A172 (cell line): ENCODE measurements around the gene WBP2NL. TPM values are rescaled to one million over a fixed set of nuclear protein-coding genes. Genes with fewer than 3 reads are reported as not detected.
A peak's percentile ranks its signal among the peaks of the same experiment; 100 is the strongest.
"Not testable (repeated sequence)": the region's sequence is repeated elsewhere in the genome, so short reads cannot be mapped to it uniquely, and the experiment has no call there.

Source experiments
- DNase-seq: peaks from one replicate; pipeline ENCODE4 v3.0.0-alpha.2; 2015; ENCODE audit warnings: low spot score
- total RNA-seq: library from RNA; depleted of rRNA; stranded (reverse); fragments of >200 nt; shearing (Covaris generic); gene quantifications from 2 replicates; pipeline ENCODE4 v1.2.3, GENCODE V29; 2014; rRNA removed

Gene WBP2NL, protein sequence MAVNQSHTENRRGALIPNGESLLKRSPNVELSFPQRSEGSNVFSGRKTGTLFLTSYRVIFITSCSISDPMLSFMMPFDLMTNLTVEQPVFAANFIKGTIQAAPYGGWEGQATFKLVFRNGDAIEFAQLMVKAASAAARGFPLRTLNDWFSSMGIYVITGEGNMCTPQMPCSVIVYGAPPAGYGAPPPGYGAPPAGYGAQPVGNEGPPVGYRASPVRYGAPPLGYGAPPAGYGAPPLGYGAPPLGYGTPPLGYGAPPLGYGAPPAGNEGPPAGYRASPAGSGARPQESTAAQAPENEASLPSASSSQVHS
- total RNA-seq = not detected in 2 replicates

DNA sequence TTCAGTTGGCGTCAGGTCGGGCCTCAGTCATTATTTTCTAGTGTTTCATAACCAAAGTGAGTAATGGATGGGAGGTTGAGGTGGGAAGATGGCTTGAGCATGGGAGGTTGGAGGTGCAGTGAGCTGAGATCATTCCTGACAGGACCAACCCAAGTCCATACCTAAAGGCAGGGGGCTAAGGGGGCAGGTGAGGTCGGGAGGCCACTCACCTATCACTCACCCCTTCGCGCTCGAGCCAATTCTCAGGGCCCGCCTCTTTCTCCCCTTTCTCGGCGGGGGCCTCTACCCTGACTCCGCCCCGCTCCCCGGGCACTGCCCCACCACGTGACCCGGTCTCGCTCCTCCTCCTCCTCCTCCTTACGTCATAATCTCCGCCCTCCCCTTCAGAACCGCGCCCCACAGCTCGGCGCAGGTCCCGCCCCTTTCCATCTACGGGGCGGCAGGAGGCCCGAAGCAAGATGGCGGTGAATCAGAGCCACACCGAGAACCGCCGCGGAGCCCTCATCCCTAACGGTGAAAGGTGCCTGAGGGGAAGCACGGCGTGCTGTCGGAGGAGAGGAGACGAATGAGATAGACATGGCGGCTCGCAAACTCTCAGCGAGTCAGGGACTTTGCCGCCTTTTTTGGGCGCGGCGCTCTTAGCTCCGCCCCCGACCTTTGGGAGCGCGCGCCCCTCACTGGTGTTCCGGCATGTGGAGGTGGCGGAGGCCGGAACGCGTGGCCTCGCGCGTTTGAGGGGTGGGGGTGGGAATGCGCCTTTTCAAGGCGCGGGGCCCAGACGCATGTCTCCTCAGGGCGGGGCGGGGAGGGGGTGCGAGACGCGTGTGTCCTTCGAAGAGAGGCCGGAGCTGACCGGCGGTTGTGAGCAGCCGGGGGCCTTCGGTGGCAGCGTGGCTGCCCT, at the start of gene WBP2NL:
TSS of gene WBP2NL (plus strand) at position 428 of the 901 bp plus-strand sequence. CDS start at position 459, 31 bp downstream.
- DNase-seq = no peak

DNA sequence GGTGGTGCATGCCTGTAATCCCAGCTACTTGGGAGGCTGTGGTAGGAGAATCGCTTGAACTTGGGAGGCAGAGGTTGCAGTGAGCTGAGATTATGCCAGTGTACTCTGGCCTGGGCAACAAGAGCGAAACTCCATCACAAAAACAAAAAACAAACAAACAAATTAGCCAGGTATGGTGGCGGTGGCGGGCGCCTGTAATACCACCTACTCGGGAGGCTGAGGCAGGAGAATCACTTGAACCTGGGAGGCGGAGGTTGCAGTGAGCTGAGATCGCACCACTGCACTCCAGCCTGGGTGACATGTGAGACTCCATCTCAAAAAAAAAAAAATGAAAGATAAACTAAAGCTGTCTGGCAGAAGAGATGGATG, 49.7 kb upstream of the WBP2NL start:
- DNase-seq = not testable (repeated sequence)

DNA sequence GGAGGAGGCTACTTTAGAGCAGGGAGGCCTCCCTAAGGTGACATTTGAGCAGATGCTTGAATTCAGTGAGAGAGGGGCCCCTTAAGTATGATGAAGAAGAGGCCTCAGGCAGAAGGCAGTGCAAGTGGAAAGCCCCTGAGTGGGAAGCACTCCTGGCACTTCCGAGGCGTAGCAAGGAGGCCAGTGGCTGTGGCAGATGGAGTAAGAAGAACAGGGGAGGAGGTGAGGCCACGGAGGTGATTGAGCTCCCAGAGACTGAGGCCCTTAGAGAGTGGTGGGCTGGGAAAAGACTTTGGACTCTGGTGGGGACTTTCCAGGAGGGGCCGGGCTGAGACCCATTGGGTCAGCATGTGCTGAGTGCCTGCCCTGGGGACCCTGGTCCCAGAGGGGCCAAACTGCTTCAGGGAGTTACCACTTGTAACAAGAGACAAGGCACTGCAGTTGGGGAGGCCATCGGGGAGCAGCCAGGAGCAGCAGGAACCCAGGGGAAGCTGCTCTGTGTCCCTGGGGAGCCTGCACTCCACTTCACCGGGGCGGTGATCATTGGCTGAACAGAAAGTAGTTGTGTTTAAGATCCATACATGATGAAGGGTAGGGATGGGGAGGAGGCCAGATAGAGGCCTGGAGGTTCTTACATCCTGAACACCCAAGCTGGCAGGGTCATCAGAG, 49.2 kb upstream of the WBP2NL start:
- no peak for DNase-seq

DNA sequence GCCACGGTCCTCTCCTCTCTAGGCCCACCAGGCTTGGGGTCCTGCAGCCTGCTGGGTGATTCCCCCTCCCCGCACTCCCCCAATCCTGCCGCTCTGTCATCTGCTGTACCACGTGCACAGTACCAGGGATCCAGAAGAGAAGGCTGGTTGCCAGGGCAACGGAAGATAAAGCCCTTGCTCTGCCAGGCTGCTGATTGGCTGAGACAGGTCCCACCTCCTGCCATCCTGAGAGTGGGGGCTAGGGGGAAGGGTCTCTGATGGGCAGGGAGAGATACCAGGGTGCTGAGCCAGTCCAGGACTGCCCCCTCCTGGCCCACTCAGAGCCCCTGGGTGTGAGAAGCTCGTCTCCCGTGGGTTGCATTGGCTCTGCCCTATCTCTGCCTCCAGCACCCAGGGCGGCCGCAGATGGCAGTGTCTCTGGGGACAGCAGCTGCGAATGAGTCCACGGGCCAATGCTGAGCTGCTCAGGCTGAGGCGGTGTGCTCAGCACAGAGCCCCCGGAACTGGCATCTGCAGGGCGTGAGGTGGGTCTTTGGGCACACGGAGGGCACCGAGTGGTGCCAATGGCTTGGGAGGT, 46.6 kb upstream of the WBP2NL start, which contains the start of gene SMIM45:
TSS of gene SMIM45 (plus strand) at position 253 of the 577 bp plus-strand sequence.
- DNase-seq = no peak

DNA sequence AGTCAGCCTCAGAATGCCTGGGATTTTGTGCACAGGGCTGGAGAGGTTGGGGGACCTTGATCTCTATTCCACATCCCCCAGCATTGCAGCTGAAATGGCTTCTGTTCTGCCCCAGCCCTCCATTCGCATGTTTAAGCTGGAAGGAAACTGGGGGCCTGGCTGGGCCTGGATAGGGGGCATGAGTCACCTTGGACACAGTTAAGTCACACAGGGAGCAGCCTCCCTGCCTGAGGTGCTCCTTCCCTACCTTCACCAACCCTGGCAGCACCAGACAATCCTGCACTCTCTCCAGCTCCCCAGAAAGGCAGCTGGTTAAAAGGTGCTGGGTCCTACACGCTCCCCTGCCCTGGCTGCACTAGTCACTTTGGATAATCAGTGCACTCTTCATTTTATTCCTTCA, 45.9 kb upstream of the WBP2NL start:
- DNase-seq = no peak

DNA sequence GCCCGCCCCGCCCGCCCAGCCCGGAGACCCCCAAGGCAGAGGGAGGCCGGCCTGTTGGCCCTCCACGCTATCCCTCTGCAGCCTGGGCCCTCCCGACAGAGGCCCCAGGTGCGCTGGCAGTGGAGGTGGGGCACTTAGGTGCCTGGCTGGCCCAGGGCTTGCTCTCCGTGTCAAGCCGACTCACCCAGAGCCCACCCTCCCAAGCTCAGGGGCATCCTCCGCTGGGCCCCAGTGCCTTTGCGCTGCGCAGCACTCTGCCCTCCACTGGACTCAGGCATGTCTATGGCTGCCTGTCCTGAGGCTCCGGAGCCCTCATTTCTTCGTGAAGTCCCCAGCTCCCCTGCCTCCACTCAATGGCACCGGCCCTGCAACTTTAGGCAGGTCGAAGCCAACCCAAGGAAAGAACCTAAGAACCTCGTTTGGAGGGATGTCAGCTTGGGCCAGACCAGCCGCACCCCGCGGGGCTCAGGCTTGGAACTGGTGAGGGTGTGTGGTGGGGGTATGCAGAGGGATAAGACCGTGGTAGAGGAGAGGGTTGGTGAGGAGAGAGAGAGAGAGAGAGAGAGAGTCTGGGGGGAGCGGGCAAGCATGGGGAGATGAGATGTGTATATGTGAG, 40.5 kb upstream of the WBP2NL start:
- DNase-seq = no peak

DNA sequence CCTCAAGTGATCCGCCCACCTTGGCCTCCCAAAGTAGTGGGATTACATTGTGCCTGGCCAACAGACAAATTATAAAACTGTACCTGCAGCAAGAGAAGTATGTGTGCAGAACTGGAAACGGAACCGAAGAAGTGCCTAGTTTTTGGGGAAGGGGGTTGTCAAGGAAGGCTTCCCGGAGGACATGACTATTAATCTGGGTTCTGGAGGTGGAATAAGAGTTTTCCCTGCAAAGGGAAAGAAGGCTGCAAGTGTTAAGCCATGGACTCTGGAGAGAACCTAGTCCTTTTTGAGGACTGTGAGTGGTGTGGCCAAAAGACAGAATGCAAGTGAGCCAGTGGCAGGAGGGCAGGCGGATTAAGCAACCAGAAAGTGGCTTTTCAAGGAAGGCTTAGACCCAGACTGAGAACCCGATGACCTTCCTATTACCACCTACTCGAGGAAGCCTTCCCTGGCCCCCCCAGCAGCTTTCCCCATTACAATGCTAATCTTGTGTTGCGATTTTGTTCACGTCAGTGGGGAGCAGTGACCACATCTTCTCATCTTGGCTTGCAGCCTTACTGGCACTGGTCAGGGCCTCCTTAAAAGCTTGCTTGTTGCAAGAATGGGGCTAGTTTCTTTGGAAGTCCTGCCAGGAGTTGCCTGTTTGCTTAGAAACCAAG, 35.0 kb upstream of the WBP2NL start:
- DNase-seq = no peak

DNA sequence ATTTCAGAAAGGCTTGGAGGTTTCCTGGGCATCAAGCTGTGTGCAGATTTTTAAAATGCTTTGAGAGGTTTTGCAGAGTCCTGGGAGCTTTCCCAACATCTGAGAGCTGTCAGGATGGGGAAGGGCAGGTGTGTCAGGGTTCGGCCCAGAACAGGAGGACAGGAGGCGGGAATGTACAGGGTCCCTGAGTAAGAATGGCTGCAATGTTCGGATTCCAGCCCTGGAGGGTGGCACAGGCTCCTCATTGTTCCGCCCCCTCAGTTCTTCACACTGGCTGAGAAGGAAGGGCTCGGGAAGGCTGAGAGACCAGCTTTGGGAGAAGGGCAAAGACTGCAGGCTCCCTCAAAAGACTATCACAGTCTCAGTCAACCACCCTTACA, 34.5 kb upstream of the WBP2NL start:
- DNase-seq = no peak

DNA sequence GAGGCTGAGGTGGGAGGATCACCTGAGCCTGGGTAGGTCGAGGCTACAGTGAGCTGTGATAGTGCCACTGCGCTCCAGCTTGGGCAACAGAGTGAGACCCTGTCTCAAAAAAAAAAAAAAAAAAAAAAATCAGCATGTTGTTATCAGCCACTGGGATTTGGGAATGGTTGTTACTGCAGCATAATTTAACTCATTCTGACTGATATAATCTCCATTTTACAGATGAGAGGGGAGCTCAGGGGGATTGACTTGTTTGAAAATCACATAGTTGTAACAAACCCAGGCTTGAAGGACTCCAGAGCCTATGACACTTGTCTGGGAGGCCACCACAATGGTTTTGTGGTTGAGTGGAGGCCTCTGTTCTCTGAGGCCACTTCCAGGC, 32.4 kb upstream of the WBP2NL start:
- no peak for DNase-seq

DNA sequence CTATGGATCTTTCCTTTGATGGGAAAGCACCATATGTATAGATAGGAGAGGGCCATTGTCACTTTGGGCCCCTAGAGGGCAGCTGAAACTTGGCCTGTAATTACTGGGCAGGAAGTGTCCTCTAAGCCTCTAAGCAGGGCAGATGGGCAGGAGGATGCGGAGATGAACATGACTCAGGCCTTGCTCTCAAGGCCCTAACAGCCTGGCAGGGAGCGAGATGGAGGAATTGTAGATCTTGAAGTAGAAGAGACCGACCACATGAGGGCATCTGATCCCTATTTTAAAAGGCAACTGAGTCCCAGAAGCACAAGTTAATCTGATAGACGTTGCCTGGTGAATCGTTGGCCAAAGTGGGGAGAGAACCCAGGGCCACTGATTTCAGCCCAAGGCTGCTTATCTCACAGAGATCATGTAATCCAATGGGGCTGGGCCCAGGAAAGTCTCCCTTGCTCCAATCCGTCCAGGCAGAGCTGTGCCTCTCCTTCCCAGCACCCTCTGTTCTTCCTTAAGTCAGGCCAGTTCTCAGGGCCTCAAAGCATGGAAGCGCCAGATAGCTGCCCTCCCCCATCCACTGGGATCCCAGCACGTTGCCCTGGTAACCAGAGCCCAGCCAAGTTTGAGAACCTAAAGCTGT, 31.9 kb upstream of the WBP2NL start:
- peak; percentile 81 for DNase-seq

DNA sequence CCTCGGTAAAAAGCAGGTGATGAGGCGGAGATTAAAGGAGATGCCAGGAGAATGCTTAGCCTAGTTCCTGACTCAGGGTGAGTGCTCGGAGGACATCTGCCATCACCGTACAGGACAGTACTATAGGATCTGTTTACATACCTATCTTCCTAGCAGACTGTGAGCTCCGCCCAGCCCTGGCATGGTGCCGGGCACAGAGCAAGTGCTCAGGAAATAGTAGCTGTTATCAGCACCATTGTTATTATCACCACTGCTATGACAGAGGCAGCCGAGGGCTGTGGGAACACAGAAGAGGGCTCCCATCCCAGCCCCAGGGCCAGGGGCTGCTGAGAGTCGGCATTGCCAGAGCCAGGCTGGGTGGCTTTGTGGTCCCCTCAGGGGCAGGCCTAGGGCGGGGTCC, 30.0 kb upstream of the WBP2NL start:
- no peak for DNase-seq

DNA sequence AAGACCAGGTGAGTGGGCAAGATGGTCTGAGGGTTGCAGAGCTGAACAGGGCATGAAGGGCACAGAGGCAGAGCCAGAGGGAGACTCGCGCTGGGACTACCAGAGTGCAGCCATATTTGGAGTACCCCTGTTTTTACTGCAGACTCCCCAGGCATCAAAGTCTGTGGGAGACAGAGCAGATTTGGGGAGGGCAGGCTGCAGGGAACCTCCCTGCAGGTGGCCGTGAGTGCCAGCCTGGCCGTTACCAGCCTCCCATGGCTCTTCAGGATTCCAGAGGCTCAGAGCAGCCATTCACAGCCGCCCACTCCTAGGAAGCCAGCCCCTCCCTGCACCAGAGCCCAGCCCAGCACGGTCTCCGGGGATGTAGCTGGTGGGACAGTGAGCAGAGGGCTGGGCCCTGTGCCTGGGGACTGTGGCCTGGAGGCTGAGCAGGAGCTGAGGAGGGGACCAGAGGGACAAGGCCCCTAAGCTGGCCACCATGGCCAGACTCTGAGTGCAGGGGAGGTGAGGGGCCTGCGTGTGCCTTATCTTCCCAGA, 29.4 kb upstream of the WBP2NL start, which contains the start of gene SEPTIN3:
TSS of gene SEPTIN3 (plus strand) at position 334 of the 537 bp plus-strand sequence. CDS start 2,050 bp downstream, outside the sequence.
- DNase-seq = no peak

DNA sequence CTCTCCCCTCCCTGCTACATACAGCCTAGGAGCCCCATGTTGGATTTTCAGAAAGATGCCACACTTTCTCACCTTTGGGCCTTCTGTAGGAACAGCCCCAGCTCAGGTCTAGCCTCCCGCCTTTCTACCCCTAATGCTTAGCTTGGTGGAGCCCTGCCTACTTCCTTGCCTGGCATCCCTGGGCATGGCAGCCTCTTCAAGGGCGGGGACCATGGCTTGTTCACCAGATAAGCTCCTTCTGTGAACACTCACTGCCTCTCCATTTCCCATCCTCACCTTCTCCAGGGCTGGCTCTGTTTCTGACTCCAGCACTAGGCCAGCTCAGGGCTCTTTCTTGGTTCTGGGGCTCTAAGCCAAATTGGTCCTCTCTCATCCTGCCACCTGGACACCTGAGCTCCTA, 28.0 kb upstream of the WBP2NL start:
- DNase-seq = no peak

DNA sequence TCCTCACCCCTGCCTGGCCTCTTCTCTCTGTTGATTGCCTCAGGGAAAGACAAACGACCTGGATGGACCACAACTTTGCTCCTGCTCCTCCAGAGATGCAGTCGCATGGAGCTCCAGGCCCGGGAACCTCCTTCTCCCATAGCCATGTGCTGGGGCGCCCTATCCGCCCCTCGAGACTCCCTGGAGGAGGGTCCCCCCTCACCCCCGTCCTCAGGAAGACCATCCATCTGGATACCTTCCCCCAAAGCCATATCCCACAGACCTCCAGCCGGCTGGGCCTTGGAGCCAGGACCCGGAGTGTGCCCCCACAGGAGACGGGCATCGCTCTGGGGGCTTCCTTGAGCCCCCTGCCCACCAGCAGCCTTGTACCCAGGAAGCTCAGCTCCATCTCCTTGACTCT, 27.2 kb upstream of the WBP2NL start:
- DNase-seq = no peak

DNA sequence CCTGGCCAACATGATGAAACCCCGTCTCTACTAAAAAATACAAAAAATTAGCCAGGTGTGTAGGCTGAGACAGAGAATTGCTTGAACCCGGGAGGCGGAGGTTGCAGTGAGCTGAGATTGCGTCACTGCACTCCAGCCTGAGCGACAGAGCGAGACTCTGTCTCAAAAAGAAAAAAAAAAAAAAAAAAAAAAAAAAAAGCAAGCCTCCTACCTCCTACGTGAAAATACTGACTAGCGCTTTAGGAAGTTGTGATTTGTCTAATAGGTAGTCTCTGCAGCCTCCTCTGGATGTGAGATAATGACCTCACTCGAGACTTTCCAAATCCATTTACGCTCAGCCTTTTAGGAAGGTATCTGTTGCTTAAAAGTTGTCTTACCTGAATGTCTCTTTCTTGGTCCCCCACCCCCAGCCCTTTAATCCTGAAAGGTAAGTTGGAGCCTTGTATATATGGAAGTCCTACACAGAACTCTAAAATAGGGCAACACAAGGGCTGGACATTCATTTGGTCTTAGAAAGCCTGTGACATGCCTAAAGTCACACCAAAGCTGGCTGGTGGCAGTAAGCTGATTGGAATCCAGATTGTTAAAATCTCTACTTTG, 23.8 kb upstream of the WBP2NL start:
- no peak for DNase-seq

DNA sequence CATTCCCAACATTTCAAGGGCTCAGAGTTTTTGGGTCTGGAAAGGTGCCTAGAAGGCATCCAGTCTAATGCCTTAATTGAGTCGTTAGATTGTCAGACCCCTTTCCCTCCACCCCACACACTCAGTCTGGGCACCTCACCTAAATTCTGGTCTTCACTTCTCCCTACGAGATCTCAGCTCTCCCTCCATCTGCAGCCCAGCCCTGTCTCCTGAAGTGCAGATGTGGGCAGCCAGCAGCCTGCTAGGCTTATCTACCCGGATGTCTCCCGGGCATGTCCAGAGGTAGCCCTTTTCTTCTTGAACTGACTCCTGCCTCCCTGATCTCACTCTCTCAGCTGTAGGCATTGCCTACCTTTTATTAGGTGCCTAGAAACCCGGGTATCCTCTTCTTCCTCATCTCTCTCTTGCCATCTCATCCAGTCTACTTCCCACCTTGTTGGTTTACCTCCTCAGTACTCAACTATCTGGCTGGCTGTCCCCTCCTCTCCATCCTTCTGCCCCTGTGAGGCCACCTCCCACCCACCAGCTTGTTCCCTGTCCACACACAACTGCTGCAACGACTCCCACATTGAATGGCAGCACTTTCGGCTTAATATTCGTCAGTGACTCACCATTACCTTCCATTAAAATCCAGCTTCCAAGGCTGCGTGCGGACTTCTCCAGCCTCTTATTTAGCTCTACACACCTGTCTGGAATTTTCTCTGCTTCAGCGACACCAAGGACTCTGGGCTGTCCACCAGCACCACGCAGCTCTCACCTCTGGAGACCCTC, 23.1 kb upstream of the WBP2NL start:
- DNase-seq = no peak

DNA sequence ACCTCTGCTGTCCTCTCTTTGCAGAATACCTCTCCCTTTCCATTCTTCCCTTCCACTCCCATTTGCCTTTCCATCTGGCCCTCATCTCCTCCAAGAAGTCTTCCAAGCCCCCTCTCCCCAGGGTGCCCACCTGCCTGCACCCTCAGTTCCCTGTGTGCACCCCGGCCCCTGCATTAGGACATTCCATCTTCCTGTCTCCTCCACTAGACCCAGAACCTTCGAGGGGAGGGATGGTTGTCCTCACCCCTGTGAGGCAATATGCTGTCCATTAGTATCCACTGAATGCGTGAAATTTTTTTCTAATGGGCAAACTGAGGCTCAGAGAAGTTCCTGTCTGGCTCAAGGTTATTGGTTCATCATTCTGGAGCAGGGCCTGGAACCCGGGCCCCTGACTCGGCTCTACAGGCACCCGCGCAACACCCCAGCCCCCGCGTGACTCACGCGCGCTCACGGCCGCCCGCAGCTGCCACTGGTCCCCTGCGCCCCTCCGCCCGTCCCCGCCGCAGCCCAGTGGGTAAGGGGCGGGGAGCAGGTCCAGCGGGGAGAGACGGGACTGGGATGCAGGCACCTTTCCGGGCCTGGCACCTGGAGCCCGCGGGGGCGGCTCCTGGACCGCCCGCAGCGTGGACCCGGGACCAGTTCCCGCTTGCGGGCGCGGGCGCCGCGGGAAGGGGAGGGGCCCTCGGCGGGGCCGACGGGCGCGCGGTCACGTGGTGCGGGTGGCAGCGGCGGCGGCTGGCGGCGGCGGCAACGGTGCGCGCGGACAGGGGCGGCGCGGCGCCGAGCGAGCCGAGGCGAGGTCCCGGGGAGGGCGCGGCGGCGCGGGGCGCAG, 22.3 kb upstream of the WBP2NL start:
- no peak for DNase-seq

DNA sequence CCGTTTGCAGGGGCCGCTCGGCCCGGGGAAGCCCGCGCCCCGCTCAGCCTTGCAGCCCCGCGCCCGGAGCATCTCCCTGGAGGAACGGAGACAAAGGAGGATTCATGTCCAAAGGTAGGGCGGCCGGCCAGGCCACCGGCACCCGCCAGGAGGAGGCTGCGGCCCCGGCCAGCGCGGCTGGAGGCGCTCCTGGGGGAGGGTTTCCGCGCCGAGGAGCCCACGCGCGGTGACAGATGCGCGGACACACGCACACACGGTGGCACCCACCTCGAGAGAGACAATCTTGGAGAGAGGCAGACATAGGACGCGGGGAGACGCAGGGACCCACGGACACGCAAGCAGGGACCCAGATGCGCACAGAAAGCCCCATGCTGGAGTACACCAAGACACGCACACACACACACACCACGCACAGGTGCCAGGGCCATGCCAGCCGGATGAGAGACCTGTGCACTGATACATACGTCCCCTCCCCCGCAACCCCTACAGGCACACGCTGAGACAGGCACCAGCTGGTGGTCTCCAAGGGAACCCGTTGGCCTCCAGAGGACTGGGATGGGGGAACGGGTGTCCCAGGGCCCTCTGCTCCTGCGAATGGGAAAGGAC, 21.5 kb upstream of the WBP2NL start:
- DNase-seq = no peak
